ENCODE data around the gene NUP188. TPM values are rescaled to one million over a fixed set of nuclear protein-coding genes. Genes with fewer than 3 reads are reported as not detected.

The NUP188 gene
- total and polyA plus RNA-seq, 2 donors (not counting 3 experiments of a cell fraction or from before 2014, with no cell fraction given) = 62.7 to 66.2 TPM

DNA sequence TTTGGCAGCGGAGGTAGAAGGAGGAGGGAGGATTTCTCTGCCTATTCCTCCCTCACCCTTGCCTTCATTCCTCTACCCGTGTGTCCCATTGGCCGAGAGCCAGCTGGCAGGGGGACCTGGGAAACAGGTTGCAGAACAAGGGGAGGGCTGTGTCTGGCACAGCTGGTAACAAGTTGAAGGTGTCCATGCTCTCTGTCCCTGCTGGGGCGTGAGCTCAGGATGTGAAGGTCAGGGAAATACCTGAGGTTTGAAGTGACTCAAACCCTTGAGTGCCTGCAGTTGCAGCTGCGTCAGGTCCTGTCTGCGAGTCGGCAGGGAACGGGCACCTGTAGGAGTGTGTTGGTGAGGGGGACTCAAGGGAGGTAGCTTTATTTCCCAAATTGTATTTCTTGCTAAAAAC is 105.1 kb downstream of the NUP188 start:
- dilution Hi-C loops (cut with MboI; ENCODE audit: extremely low pct_ligation_motif_present, low sequenced_read_pairs) (no loop called here), intact Hi-C loops (cut with micrococcal nuclease) (no loop called here)
- H3K9ac ChIP-seq (replicated peaks; ENCODE audit: extremely low read depth, insufficient read depth, low read length) = no peak overlapping the region
- TF ChIP-seq MAX (IDR thresholded peaks at IDR 0.05; ENCODE audit: insufficient read depth, insufficient read length) (no peak), GATA2 (IDR thresholded peaks at IDR 0.05; ENCODE audit: insufficient read depth, insufficient read length, low read depth, low read length) (no peak), MYC (IDR thresholded peaks at IDR 0.05; ENCODE audit: low read depth, low read length) (no peak), FOS (IDR thresholded peaks at IDR 0.05; ENCODE audit: borderline replicate concordance, insufficient read depth, low read length) (no peak), POLR2A (IDR thresholded peaks at IDR 0.05; ENCODE audit: low read depth, low read length) (no peak)
- TF ChIP-seq, protein P1, sequence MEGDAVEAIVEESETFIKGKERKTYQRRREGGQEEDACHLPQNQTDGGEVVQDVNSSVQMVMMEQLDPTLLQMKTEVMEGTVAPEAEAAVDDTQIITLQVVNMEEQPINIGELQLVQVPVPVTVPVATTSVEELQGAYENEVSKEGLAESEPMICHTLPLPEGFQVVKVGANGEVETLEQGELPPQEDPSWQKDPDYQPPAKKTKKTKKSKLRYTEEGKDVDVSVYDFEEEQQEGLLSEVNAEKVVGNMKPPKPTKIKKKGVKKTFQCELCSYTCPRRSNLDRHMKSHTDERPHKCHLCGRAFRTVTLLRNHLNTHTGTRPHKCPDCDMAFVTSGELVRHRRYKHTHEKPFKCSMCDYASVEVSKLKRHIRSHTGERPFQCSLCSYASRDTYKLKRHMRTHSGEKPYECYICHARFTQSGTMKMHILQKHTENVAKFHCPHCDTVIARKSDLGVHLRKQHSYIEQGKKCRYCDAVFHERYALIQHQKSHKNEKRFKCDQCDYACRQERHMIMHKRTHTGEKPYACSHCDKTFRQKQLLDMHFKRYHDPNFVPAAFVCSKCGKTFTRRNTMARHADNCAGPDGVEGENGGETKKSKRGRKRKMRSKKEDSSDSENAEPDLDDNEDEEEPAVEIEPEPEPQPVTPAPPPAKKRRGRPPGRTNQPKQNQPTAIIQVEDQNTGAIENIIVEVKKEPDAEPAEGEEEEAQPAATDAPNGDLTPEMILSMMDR (IDR thresholded peaks at IDR 0.05; ENCODE audit: extremely low read depth in 1 of 2, insufficient read depth in 1 of 2, low read depth in 1 of 2, low read length in 2 of 2) = no peak
- DNase-seq (ENCODE audit: low read depth, low spot score) = no peak
- H3K79me2 ChIP-seq (ENCODE audit: control insufficient read depth, insufficient read depth, low read length) = no peaks in the 10 kb centered on the region
- H3K27ac ChIP-seq (ENCODE audit: insufficient read depth, low read depth, low read length) = no peak overlapping the region
- H4K20me1 ChIP-seq (replicated peaks; ENCODE audit: control insufficient read depth, extremely low read depth, insufficient read depth, low read length) = no peaks in the 10 kb centered on the region
- H3K27me3 ChIP-seq (ENCODE audit: control insufficient read depth in 2 of 2, insufficient read depth in 2 of 2, low read length in 2 of 2) = no peaks in the 10 kb centered on the region
- no peaks in the 10 kb centered on the region for H3K4me1 ChIP-seq (ENCODE audit: control insufficient read depth, extremely low read depth, insufficient read depth, low read length)
- ChIA-PET POLR2A (no interaction called here), CTCF (no interaction called here)
- H3K9me1 ChIP-seq (replicated peaks; ENCODE audit: control insufficient read depth, extremely low read depth, insufficient read depth, low read length) = no peaks in the 10 kb centered on the region
- no peak for FAIRE-seq
- H2AFZ ChIP-seq (ENCODE audit: low read depth, low read length) = no peak overlapping the region
- no peak overlapping the region for H3K4me3 ChIP-seq (replicated peaks in 1 of 3; ENCODE audit: insufficient read depth in 1 of 3, low read depth in 1 of 3, low read length in 3 of 3)
- no TSS peak for BruUV-seq (replicated peaks)
- no peak overlapping the region for H3K4me2 ChIP-seq (ENCODE audit: insufficient read depth, low read length)
- peaks cover 5 to 22% of the 10 kb centered on the region in 2 experiments for H3K36me3 ChIP-seq (ENCODE audit: control insufficient read depth in 2 of 2, extremely low read depth in 1 of 2, insufficient read depth in 2 of 2, low read length in 2 of 2)
- no peaks in the 10 kb centered on the region for H3K9me3 ChIP-seq (replicated peaks; ENCODE audit: control insufficient read depth, insufficient read depth, low read length)

DNA sequence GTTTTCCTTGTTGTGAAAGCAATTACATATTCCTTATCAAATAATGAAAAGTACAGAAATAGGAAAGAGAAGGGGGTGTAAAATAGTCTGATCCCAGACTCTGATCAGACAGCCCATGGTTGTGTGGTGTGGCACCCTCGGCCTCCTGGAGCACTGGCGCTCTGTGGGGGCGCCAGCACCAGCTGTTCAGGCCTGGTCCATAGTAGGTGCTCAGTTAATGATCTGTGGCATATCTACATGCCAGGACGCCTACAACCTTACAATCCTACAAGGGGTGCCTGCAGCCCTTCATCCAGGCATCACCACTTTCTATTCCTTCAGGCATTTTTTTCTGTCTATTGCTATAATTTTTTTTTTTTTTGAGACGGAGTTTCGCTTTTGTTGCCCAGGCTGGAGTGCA is 105.5 kb downstream of the NUP188 start:
- Histone ChIP-seq H3K27ac (ENCODE audit: insufficient read depth, low read depth, low read length) (no peak overlapping the region), H3K9me3 (replicated peaks; ENCODE audit: control insufficient read depth, insufficient read depth, low read length) (no peaks in the 10 kb centered on the region), H3K4me1 (ENCODE audit: control insufficient read depth, extremely low read depth, insufficient read depth, low read length) (no peaks in the 10 kb centered on the region), H3K36me3 (ENCODE audit: control insufficient read depth in 2 of 2, extremely low read depth in 1 of 2, insufficient read depth in 2 of 2, low read length in 2 of 2) (peaks cover 4 to 21% of the 10 kb centered on the region in 2 experiments), H3K4me3 (replicated peaks in 1 of 3; ENCODE audit: insufficient read depth in 1 of 3, low read depth in 1 of 3, low read length in 3 of 3) (no peak overlapping the region), H2AFZ (ENCODE audit: low read depth, low read length) (no peak overlapping the region), H3K9me1 (replicated peaks; ENCODE audit: control insufficient read depth, extremely low read depth, insufficient read depth, low read length) (no peaks in the 10 kb centered on the region), H3K79me2 (ENCODE audit: control insufficient read depth, insufficient read depth, low read length) (no peaks in the 10 kb centered on the region), H3K27me3 (ENCODE audit: control insufficient read depth in 2 of 2, insufficient read depth in 2 of 2, low read length in 2 of 2) (no peaks in the 10 kb centered on the region), H3K4me2 (ENCODE audit: insufficient read depth, low read length) (no peak overlapping the region), H3K9ac (replicated peaks; ENCODE audit: extremely low read depth, insufficient read depth, low read length) (no peak overlapping the region), H4K20me1 (replicated peaks; ENCODE audit: control insufficient read depth, extremely low read depth, insufficient read depth, low read length) (no peaks in the 10 kb centered on the region)
- TF ChIP-seq MYC (IDR thresholded peaks at IDR 0.05; ENCODE audit: low read depth, low read length) (no peak), POLR2AphosphoS5 (IDR thresholded peaks at IDR 0.05; ENCODE audit: insufficient read depth, low read depth, low read length) (no peak), FOS (IDR thresholded peaks at IDR 0.05; ENCODE audit: borderline replicate concordance, insufficient read depth, low read length) (no peak), JUN (IDR thresholded peaks at IDR 0.05; ENCODE audit: borderline replicate concordance, insufficient read depth, insufficient read length, low read depth) (no peak), GATA2 (IDR thresholded peaks at IDR 0.05; ENCODE audit: insufficient read depth, insufficient read length, low read depth, low read length) (no peak), MAX (IDR thresholded peaks at IDR 0.05; ENCODE audit: insufficient read depth, insufficient read length) (no peak), POLR2A (IDR thresholded peaks at IDR 0.05; ENCODE audit: low read depth, low read length) (no peak), EZH2 (IDR thresholded peaks at IDR 0.05; ENCODE audit: borderline replicate concordance, low read depth, low read length, severe bottlenecking) (no peak)
- TF ChIP-seq, protein P1 (IDR thresholded peaks at IDR 0.05; ENCODE audit: extremely low read depth in 1 of 2, insufficient read depth in 1 of 2, low read depth in 1 of 2, low read length in 2 of 2) = no peak
- dilution Hi-C loops (cut with MboI; ENCODE audit: extremely low pct_ligation_motif_present, low sequenced_read_pairs) (no loop called here), intact Hi-C loops (cut with micrococcal nuclease) (no loop called here)
- ChIA-PET POLR2A (no interaction called here), CTCF (no interaction called here)
- DNase-seq (ENCODE audit: low read depth, low spot score) (no peak), FAIRE-seq (no peak)
- no TSS peak for BruUV-seq (replicated peaks)

Data from endothelial cell of umbilical vein (primary cell).